ENCODE results near the gene SWI5.

DNA sequence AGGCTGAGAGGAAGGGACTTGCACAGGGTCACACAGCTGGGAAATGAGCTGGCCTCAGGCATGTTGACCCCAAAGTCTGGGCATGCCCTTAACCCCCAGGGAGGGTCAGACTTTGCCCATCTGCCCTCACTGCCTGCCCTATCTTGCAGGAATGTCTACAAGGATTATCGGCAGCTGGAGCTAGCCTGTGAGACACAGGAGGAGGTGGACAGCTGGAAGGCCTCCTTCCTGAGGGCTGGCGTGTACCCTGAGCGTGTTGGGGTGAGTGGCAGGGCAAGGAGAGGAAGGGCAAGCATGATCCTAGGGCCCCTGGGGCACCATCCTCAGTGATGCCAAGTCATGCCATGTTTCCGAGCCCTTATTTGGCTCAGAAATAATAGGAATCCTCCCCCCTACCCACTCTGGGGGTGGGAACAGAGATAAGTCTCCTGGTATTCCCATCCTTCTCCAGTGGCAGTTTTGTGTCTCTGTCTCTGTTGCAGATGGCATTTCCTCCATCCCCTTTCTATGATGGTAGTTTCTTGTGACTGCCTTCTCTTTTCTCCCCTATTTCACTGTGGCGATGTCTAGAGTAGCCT lies 28.8 kb upstream of the SWI5 start:
- TF ChIP-seq POLR2AphosphoS5 (IDR thresholded peaks at IDR 0.05; ENCODE audit: low read depth, low read length): no peak
- TF ChIP-seq POLR2A (IDR thresholded peaks at IDR 0.05; ENCODE audit: low read depth, low read length): no peak
